CD14-positive monocyte (primary cell): ENCODE data around the gene MED27. TPM values are rescaled to one million over a fixed set of nuclear protein-coding genes. Genes with fewer than 3 reads are reported as not detected.

Experiments
- DNase-seq, 3 donors: peaks; one replicate each; pipeline ENCODE4 v3.0.0-alpha.2; 2011 to 2022
- H2AFZ ChIP-seq: 2 replicates; pipeline ENCODE4 v1.6.0; 2012; ENCODE audit warnings: mild to moderate bottlenecking, low read depth, low read length, inconsistent platforms; ENCODE audit not compliant: insufficient read depth, poor library complexity, severe bottlenecking
- H3K27ac ChIP-seq, 2 donors: 1 replicate in 1 of 2; 2 replicates in 1 of 2; pipeline ENCODE4 v1.5.1; 2012 to 2013; ENCODE audit warnings: low read length in 2 of 2, control low read depth in 1 of 2, inconsistent platforms in 1 of 2, low read depth in 1 of 2, mild to moderate bottlenecking in 1 of 2
- H3K27me3 ChIP-seq, 2 donors: one replicate each; pipeline versions ENCODE4 v1.6.0 to v1.6.1; 2011 to 2013; ENCODE audit warnings: low read length in 2 of 2; ENCODE audit not compliant: control insufficient read depth in 2 of 2, insufficient read depth in 2 of 2
- H3K36me3 ChIP-seq, 2 donors: replicated peaks in 1 of 2; 1 replicate in 1 of 2; 2 replicates in 1 of 2; pipeline versions ENCODE4 v1.5.1 to v1.6.1; 2012 to 2013; ENCODE audit warnings: low read length in 2 of 2, control low read depth in 1 of 2, inconsistent platforms in 1 of 2, mild to moderate bottlenecking in 1 of 2; ENCODE audit not compliant: insufficient read depth in 2 of 2, control insufficient read depth in 1 of 2
- H3K4me1 ChIP-seq, 2 donors: 1 replicate in 1 of 2; 2 replicates in 1 of 2; pipeline versions ENCODE4 v1.5.1 to v1.6.1; 2012 to 2013; ENCODE audit warnings: low read length in 2 of 2, control low read depth in 1 of 2, inconsistent platforms in 1 of 2, mild to moderate bottlenecking in 1 of 2, moderate library complexity in 1 of 2; ENCODE audit not compliant: insufficient read depth in 2 of 2, control insufficient read depth in 1 of 2
- H3K4me2 ChIP-seq: replicated peaks from 2 replicates; pipeline ENCODE3; 2012; ENCODE audit warnings: low read length, moderate library complexity, mild to moderate bottlenecking; ENCODE audit not compliant: poor library complexity, severe bottlenecking; ENCODE audit errors: extremely low read depth
- H3K4me3 ChIP-seq, 3 experiments: fragments of 200-600 bp in 1 of 3; sonication (generic) in 1 of 3; replicated peaks in 1 of 3; 1 replicate in 2 of 3; 2 replicates in 1 of 3; pipeline ENCODE4 v1.5.1; 2011 to 2013; ENCODE audit warnings: low read length in 3 of 3, mild to moderate bottlenecking in 3 of 3, control low read depth in 2 of 3, low read depth in 2 of 3, inconsistent platforms in 1 of 3, moderate library complexity in 1 of 3
- H3K79me2 ChIP-seq: 2 replicates; pipeline ENCODE4 v1.6.0; 2012; ENCODE audit warnings: mild to moderate bottlenecking, control low read depth, inconsistent platforms, low read length, moderate library complexity; ENCODE audit not compliant: insufficient read depth
- H3K9ac ChIP-seq: 2 replicates; pipeline ENCODE4 v1.6.0; 2017; ENCODE audit warnings: low read length, mild to moderate bottlenecking; ENCODE audit not compliant: insufficient read depth, poor library complexity, severe bottlenecking
- H3K9me3 ChIP-seq, 2 donors: replicated peaks in 1 of 2; 1 replicate in 1 of 2; 2 replicates in 1 of 2; pipeline versions ENCODE4 v1.5.1 to v1.6.1; 2012 to 2013; ENCODE audit warnings: low read length in 2 of 2, control low read depth in 1 of 2; ENCODE audit not compliant: control insufficient read depth in 1 of 2, insufficient read depth in 1 of 2
- H4K20me1 ChIP-seq: 2 replicates; pipeline ENCODE4 v1.6.0; 2012; ENCODE audit warnings: mild to moderate bottlenecking, low read length, control low read depth, moderate library complexity; ENCODE audit not compliant: insufficient read depth
- H3K27ac Mint-ChIP-seq, 7 donors: one replicate each; pipeline ENCODE4 v1.8.0; 2020; ENCODE audit warnings: mild to moderate bottlenecking in 7 of 7, mixed read lengths in 7 of 7, moderate library complexity in 6 of 7, inconsistent platforms in 2 of 7
- H3K27me3 Mint-ChIP-seq, 3 donors: one replicate each; pipeline ENCODE4 v1.8.0; 2021 to 2022; ENCODE audit warnings: low read depth in 3 of 3, mild to moderate bottlenecking in 3 of 3, mixed read lengths in 3 of 3, moderate library complexity in 3 of 3, inconsistent platforms in 1 of 3
- H3K36me3 Mint-ChIP-seq, 2 donors: one replicate each; pipeline ENCODE4 v1.8.0; 2020; ENCODE audit warnings: mixed read lengths in 2 of 2, inconsistent platforms in 1 of 2, mild to moderate bottlenecking in 1 of 2
- H3K4me1 Mint-ChIP-seq: one replicate; pipeline ENCODE4 v1.8.0; 2020; ENCODE audit warnings: mild to moderate bottlenecking, mixed read lengths
- H3K4me3 Mint-ChIP-seq, 2 donors: one replicate each; pipeline ENCODE4 v1.8.0; 2020; ENCODE audit warnings: mild to moderate bottlenecking in 2 of 2, mixed read lengths in 2 of 2, moderate library complexity in 1 of 2
- H3K9me3 Mint-ChIP-seq, 7 donors: one replicate each; pipeline ENCODE4 v1.8.0; 2020 to 2022; ENCODE audit warnings: mixed read lengths in 7 of 7, mild to moderate bottlenecking in 6 of 7, moderate library complexity in 6 of 7, inconsistent platforms in 2 of 7
- WGBS: methylation state at CpG from one replicate; pipeline ENCODE4 v1.1.5; 2013; ENCODE audit warnings: missing lambda C conversion rate; ENCODE audit not compliant: insufficient coverage; 5-methylcytosine and 5-hydroxymethylcytosine counted together
- intact Hi-C, 2 donors: fragments of 100-400 bp; cut with micrococcal nuclease; formaldehyde crosslinking; loops; one replicate each; pipeline versions ENCODE4 v1.15.0 to v1.15.1; 2023
- polyA plus RNA-seq, 3 donors: library from polyadenylated mRNA; depleted of rRNA in 1 of 3; unstranded in 2 of 3; stranded (reverse) in 1 of 3; fragments of 300-500 nt in 2 of 3; fragments of >200 nt in 1 of 3; fragmentation: Illumina TruSeq in 2 of 3; gene quantifications; 1 replicate in 2 of 3; 2 replicates in 1 of 3; pipeline ENCODE4 v1.2.3, GENCODE V29; 2012 to 2021
- TF ChIP-seq, protein P1 (sequence below): fragments of 200-600 bp; IDR thresholded peaks from one replicate; pipeline ENCODE4 v1.8.0; 2022; ENCODE audit warnings: antibody characterized with exemption, mild to moderate bottlenecking

Gene MED27
- polyA plus RNA-seq, 3 donors: 14.0 to 26.9 (median 25.8) TPM

DNA sequence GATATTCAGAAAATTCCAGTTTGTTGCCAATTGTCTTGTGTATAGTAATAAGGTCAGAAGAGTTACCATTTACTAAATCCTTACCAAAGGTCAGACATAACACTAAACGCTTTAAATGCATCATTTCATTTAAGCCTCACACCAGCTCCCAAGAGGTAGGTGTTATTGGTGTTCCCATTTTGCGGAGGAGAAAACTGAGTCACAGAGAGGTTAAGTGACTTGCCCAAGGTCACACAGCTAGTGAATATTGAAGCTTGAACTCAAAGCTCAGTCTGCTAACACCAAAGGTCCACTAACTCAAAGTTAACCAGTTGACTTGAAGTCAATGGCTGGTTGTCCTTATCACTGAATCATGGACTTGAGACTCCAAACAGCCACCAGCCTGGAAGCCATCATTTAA is 41.4 kb upstream of the MED27 start:
- no peaks in the 10 kb centered on the region for H3K36me3 ChIP-seq
- H3K79me2 ChIP-seq: no peaks in the 10 kb centered on the region
- Mint-ChIP-seq H3K4me1 (no peaks in the 10 kb centered on the region), H3K36me3 (no peaks in the 10 kb centered on the region), H3K4me3 (no peak overlapping the region), H3K9me3 (peaks cover 0 to 2% (median 0%) of the 10 kb centered on the region in 7 donors), H3K27me3 (peaks cover 19 to 39% (median 37%) of the 10 kb centered on the region in 3 donors), H3K27ac (no peak overlapping the region)
- no peaks in the 10 kb centered on the region for H4K20me1 ChIP-seq
- H2AFZ ChIP-seq: no peak overlapping the region
- no peak overlapping the region for H3K4me2 ChIP-seq
- no CpG with 5 or more reads among the region's 2 CpGs for WGBS
- no peaks in the 10 kb centered on the region for H3K9me3 ChIP-seq
- no peak overlapping the region for H3K27ac ChIP-seq
- no peaks in the 10 kb centered on the region for H3K4me1 ChIP-seq
- intact Hi-C loops: no loop called here
- H3K4me3 ChIP-seq: no peak overlapping the region
- no peak for DNase-seq
- no peak overlapping the region for H3K9ac ChIP-seq
- TF ChIP-seq, protein P1, sequence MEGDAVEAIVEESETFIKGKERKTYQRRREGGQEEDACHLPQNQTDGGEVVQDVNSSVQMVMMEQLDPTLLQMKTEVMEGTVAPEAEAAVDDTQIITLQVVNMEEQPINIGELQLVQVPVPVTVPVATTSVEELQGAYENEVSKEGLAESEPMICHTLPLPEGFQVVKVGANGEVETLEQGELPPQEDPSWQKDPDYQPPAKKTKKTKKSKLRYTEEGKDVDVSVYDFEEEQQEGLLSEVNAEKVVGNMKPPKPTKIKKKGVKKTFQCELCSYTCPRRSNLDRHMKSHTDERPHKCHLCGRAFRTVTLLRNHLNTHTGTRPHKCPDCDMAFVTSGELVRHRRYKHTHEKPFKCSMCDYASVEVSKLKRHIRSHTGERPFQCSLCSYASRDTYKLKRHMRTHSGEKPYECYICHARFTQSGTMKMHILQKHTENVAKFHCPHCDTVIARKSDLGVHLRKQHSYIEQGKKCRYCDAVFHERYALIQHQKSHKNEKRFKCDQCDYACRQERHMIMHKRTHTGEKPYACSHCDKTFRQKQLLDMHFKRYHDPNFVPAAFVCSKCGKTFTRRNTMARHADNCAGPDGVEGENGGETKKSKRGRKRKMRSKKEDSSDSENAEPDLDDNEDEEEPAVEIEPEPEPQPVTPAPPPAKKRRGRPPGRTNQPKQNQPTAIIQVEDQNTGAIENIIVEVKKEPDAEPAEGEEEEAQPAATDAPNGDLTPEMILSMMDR: no peak
- H3K27me3 ChIP-seq: peaks cover 16 to 24% of the 10 kb centered on the region in 2 donors

DNA sequence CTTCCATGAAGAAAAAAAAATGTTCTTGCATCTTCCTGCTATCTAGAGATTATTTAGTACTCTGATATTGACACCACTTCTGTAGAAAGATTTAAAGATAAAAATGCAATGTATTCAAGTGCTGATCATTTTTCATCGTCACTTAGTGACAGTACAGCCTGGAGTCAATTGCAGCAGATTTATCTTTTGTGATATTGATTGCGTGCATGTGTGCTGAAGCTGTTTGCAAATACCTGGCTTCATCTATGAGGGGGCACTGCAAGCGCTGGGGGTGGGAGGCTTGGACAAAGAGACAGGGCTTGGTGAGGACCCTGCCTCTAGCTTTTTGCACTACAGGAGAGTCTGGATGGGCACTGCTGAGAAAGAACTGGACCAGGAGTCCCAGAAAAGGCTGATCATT is 38.0 kb upstream of the MED27 start:
- H3K9me3 ChIP-seq: no peaks in the 10 kb centered on the region
- no peak overlapping the region for H3K9ac ChIP-seq

More for the DNA sequence above, 38.0 kb upstream of the MED27 start:
- no peak for DNase-seq
- Histone ChIP-seq H2AFZ (no peak overlapping the region), H3K27me3 (no peaks in the 10 kb centered on the region), H3K4me3 (no peak overlapping the region), H3K27ac (no peak overlapping the region), H3K36me3 (no peaks in the 10 kb centered on the region), H3K4me2 (no peak overlapping the region), H3K4me1 (no peaks in the 10 kb centered on the region), H3K79me2 (no peaks in the 10 kb centered on the region), H4K20me1 (no peaks in the 10 kb centered on the region)
- Mint-ChIP-seq H3K27ac (no peak overlapping the region), H3K4me1 (no peaks in the 10 kb centered on the region), H3K27me3 (peaks cover 1 to 21% (median 20%) of the 10 kb centered on the region in 3 donors), H3K9me3 (peaks cover 0 to 3% (median 0%) of the 10 kb centered on the region in 7 donors), H3K4me3 (no peak overlapping the region), H3K36me3 (no peaks in the 10 kb centered on the region)
- WGBS: 87% methylated on average over 3 of the region's 3 CpGs
- intact Hi-C loops: loop anchor here in 1 of 2 donors (10.0 kb wide), 1 partner anchor 63 kb away; no protein-coding TSS in a partner anchor
- TF ChIP-seq, protein P1: no peak
